Lower leg skin (tissue), 4 donors: ENCODE results near the gene FAM13A. TPM values are rescaled to one million over a fixed set of nuclear protein-coding genes. Genes with fewer than 3 reads are reported as not detected.

ENCODE experiments used
- DNase-seq, 2 donors: peaks; one replicate each; pipeline ENCODE4 v3.0.0-alpha.2; 2019; ENCODE audit warnings: low spot score in 2 of 2
- H3K4me3 ChIP-seq: fragments of 200-600 bp; sonication (generic); 2 replicates; pipeline ENCODE4 v1.5.1; 2017; ENCODE audit warnings: mild to moderate bottlenecking, low read depth; ENCODE audit not compliant: poor library complexity, severe bottlenecking
- POLR2A ChIP-seq, 2 donors: fragments of 450-650 bp; IDR thresholded peaks; one replicate each; pipeline ENCODE4 v1.6.1; 2016 to 2017; ENCODE audit warnings: antibody characterized with exemption in 2 of 2, mild to moderate bottlenecking in 1 of 2, moderate library complexity in 1 of 2
- WGBS, 2 donors: methylation state at CpG; one replicate each; pipeline ENCODE4 v1.1.5; 2018; 5-methylcytosine and 5-hydroxymethylcytosine counted together
- intact Hi-C: fragments of 100-400 bp; cut with DNase I; formaldehyde crosslinking; loops from one replicate; pipeline ENCODE4 v1.15.0; 2023; ENCODE audit warnings: low total_unique reads
- total RNA-seq, 4 donors: library from RNA; depleted of rRNA; stranded (reverse); fragments of >200 nt; gene quantifications; one replicate each; pipeline ENCODE4 v1.1.0, GENCODE V29; 2016
- TF ChIP-seq, protein P1 (sequence below), 3 donors: fragments of 450-650 bp; IDR thresholded peaks; one replicate each; pipeline ENCODE4 v1.5.1; 2016; ENCODE audit warnings: antibody characterized with exemption in 3 of 3, mild to moderate bottlenecking in 3 of 3, moderate library complexity in 2 of 3

FAM13A gene
- total RNA-seq, 4 donors from 2014 or later: 50.0 to 303 (median 114) TPM

DNA sequence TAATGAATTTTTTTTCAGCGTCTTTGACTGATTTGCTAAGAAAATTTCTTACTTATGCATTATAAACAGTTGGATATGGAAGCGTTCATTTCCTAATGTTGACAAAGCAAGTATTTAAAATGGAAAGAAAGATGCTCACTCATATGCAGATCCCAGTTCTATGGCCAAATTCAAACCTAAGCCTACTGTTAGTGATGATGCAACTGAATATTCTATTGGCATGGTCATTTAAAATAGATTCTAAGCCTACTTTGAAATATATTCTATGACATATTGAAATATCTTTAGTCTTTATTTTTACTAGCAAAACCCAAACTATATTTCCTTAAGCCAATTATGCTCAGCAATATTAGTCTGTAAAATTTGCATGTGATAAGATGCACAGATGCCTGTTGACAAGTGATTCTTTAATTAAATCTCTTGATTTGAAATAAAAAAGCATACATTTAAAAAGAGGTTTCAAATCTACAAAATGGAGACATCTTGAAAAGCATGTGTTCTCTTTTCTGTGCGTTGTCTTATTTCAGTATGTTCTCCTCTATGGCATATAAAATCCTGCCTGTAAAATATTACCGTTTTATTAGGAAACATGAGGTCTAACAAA, 262.8 kb downstream of the FAM13A start:
- H3K4me3 ChIP-seq: no peak overlapping the region
- TF ChIP-seq, protein P1, sequence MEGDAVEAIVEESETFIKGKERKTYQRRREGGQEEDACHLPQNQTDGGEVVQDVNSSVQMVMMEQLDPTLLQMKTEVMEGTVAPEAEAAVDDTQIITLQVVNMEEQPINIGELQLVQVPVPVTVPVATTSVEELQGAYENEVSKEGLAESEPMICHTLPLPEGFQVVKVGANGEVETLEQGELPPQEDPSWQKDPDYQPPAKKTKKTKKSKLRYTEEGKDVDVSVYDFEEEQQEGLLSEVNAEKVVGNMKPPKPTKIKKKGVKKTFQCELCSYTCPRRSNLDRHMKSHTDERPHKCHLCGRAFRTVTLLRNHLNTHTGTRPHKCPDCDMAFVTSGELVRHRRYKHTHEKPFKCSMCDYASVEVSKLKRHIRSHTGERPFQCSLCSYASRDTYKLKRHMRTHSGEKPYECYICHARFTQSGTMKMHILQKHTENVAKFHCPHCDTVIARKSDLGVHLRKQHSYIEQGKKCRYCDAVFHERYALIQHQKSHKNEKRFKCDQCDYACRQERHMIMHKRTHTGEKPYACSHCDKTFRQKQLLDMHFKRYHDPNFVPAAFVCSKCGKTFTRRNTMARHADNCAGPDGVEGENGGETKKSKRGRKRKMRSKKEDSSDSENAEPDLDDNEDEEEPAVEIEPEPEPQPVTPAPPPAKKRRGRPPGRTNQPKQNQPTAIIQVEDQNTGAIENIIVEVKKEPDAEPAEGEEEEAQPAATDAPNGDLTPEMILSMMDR (IDR thresholded peaks at IDR 0.05): no peak
- no peak for TF ChIP-seq POLR2A (IDR thresholded peaks at IDR 0.05)
- 95 to 97% methylated on average over 4 of the region's 4 CpGs for WGBS, 2 donors
- no peak for DNase-seq
- intact Hi-C loops: no loop called here

DNA sequence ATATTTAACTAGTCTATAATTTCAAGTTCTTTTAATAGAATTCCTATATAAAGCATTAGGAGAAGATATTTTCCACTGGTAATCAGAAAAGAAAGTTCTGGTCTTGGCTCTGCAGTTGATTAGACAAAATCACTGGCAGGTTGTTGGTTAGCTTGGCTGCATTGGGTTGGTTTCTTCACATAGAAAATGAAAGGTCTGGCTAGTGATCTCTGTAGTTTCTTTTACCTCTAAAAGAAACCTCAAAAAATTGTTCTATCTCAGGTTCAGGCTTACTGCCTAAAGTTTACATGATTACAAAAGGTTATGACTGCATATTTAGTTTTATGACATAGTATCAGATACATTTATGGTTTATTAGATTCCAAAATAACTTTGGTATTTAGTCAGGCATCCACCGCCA, 263.5 kb downstream of the FAM13A start:
- DNase-seq: no peak
- intact Hi-C loops: no loop called here
- no peak overlapping the region for H3K4me3 ChIP-seq
- WGBS, 2 donors: 86 to 94% methylated on average over 1 of the region's 1 CpG
- TF ChIP-seq POLR2A (IDR thresholded peaks at IDR 0.05): no peak
- TF ChIP-seq, protein P1 (IDR thresholded peaks at IDR 0.05): no peak

DNA sequence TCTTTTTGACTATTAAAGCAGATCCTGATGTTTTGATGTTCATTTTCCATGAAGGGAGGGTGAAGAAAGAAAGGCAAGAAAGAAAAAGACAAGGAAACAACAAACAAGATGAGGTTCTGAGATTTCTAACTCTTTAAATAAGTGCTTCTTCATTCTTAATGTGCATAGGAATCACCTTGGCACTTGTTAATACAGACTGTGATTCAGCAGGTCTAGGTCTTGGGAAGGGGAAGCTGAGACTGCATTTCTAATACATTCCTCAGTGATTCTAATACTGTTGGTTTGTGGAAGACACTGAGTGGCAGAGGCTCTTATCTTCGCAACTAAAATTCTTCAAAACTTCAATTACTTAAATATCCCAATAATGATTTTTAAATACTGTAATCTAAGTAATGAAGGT, 264.2 kb downstream of the FAM13A start:
- intact Hi-C loops: no loop called here
- DNase-seq: no peak
- H3K4me3 ChIP-seq: no peak overlapping the region
- 88 to 94% methylated on average over 1 of the region's 1 CpG for WGBS, 2 donors
- TF ChIP-seq, protein P1 (IDR thresholded peaks at IDR 0.05): no peak
- TF ChIP-seq POLR2A (IDR thresholded peaks at IDR 0.05): no peak

DNA sequence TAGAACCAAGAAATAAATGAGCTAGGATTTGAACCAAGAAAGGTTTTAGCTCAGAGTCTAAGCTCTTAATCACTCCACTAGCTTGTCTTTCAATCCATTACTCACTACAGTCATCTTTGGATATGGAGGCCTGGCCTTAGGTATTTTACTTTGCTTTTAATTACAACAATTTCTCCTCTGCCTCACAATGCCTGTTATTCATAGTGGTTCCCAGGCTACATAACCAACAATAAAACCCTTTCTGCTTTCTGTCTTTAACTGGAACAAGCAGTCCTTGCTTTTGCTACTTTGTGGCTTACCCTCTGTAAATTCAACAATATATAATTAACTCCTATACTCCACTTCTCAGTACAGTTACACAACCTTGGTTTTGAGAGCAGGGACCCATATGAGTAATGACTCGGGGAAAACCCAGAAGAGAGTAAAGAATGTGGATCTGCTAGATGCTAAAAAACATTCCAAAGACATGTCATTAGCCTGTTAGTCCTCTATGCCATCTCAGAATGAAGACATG, 264.7 kb downstream of the FAM13A start:
- intact Hi-C loops: no loop called here
- TF ChIP-seq POLR2A (IDR thresholded peaks at IDR 0.05): no peak
- TF ChIP-seq, protein P1 (IDR thresholded peaks at IDR 0.05): no peak
- no peak for DNase-seq
- 34 to 38% methylated on average over 1 of the region's 1 CpG for WGBS, 2 donors
- no peak overlapping the region for H3K4me3 ChIP-seq

- 73 to 81% methylated on average over 1 of the region's 1 CpG for WGBS, 2 donors
- H3K4me3 ChIP-seq: no peak overlapping the region
- TF ChIP-seq, protein P1 (IDR thresholded peaks at IDR 0.05): no peak
- TF ChIP-seq POLR2A (IDR thresholded peaks at IDR 0.05): no peak
- intact Hi-C loops: no loop called here
- no peak for DNase-seq
Observed at GRCh38 chr4:88791274-88791673, 265.7 kb downstream of the FAM13A start.

DNA sequence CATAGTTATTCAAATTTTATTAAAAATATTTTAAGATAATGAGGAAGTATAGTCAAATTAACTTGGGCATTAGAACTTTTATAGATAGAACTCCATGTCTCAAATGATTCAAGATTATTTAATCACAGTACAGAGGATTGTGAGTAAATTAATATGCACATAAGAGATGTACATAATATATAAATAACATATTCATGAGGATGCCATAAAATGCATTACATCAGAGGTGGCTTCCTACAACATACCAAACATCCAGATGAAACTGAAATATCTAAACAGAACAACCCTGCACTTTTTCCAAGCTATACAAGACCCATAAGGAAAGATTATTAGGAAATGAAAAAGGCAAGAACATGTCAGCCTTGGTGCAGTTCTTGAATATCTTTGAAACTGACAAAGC, 268.1 kb downstream of the FAM13A start:
- no peak overlapping the region for H3K4me3 ChIP-seq
- no peak for DNase-seq
- intact Hi-C loops: no loop called here
- no peak for TF ChIP-seq POLR2A (IDR thresholded peaks at IDR 0.05)
- TF ChIP-seq, protein P1 (IDR thresholded peaks at IDR 0.05): no peak
